Measurements from ENCODE around the gene AGAP1. TPM values are rescaled to one million over a fixed set of nuclear protein-coding genes. Genes with fewer than 3 reads are reported as not detected.

AGAP1 gene
- total and polyA plus RNA-seq, 10 donors, result 1.1 to 26.6 (median 11.3) TPM

GRCh38 chr2:235446082-235446481 is 47.8 kb upstream of the AGAP1 start:
- TF ChIP-seq POLR2AphosphoS5 (IDR thresholded peaks at IDR 0.05), result no peak
- no peak for TF ChIP-seq CTCF (IDR thresholded peaks at IDR 0.05 in 8 of 11, conservative IDR thresholded peaks at IDR 0.05 in 3 of 11)
- TF ChIP-seq POLR2A (IDR thresholded peaks at IDR 0.05), result no peak
- DNase-seq, result no peak
- Histone ChIP-seq H3K27me3 (replicated peaks in 1 of 7) (no peaks in the 10 kb centered on the region), H3K4me1 (no peaks in the 10 kb centered on the region), H3K27ac (no peak overlapping the region), H3K4me3 (no peak overlapping the region), H3K36me3 (no peaks in the 10 kb centered on the region), H3K9me3 (peaks cover 0 to 13% (median 6%) of the 10 kb centered on the region in 8 donors)
- WGBS, 5 donors, result 76 to 90% (median 89%) methylated on average over 5 of the region's 5 CpGs
- intact Hi-C loops (cut with DNase I; ENCODE audit: low total_unique reads), result no loop called here

GRCh38 chr2:235447210-235447609 is 46.6 kb upstream of the AGAP1 start:
- DNase-seq, result no peak
- Histone ChIP-seq H3K9me3 (peaks cover 0 to 13% (median 6%) of the 10 kb centered on the region in 8 donors), H3K4me1 (no peaks in the 10 kb centered on the region), H3K27ac (no peak overlapping the region), H3K4me3 (no peak overlapping the region), H3K36me3 (no peaks in the 10 kb centered on the region), H3K27me3 (replicated peaks in 1 of 7) (no peaks in the 10 kb centered on the region)
- TF ChIP-seq POLR2AphosphoS5 (IDR thresholded peaks at IDR 0.05) (no peak), POLR2A (IDR thresholded peaks at IDR 0.05) (no peak), CTCF (IDR thresholded peaks at IDR 0.05 in 8 of 11, conservative IDR thresholded peaks at IDR 0.05 in 3 of 11) (no peak)
- WGBS, 5 donors, result 74 to 90% (median 78%) methylated on average over 3 of the region's 3 CpGs
- intact Hi-C loops (cut with DNase I; ENCODE audit: low total_unique reads), result no loop called here

- 89 to 95% (median 93%) methylated on average over 9 of the region's 9 CpGs for WGBS, 5 donors
- no peak for DNase-seq
- H3K27ac ChIP-seq, result no peak overlapping the region
- intact Hi-C loops (cut with DNase I; ENCODE audit: low total_unique reads), result no loop called here
- H3K36me3 ChIP-seq, result no peaks in the 10 kb centered on the region
- no peaks in the 10 kb centered on the region for H3K27me3 ChIP-seq (replicated peaks in 1 of 7)
- TF ChIP-seq POLR2A (IDR thresholded peaks at IDR 0.05) (no peak), CTCF (IDR thresholded peaks at IDR 0.05 in 8 of 11, conservative IDR thresholded peaks at IDR 0.05 in 3 of 11) (no peak), POLR2AphosphoS5 (IDR thresholded peaks at IDR 0.05) (no peak)
- H3K4me1 ChIP-seq, result no peaks in the 10 kb centered on the region
- peaks cover 0 to 2% (median 0%) of the 10 kb centered on the region in 8 donors for H3K9me3 ChIP-seq
- H3K4me3 ChIP-seq, result no peak overlapping the region
Observed at GRCh38 chr2:235449568-235449967, 44.3 kb upstream of the AGAP1 start.

- intact Hi-C loops (cut with DNase I; ENCODE audit: low total_unique reads), result no loop called here
- no peaks in the 10 kb centered on the region for H3K9me3 ChIP-seq
- no peak overlapping the region for H3K27ac ChIP-seq
- no peak overlapping the region for H3K4me3 ChIP-seq
- DNase-seq, result no peak
- peaks cover 0 to 7% (median 0%) of the 10 kb centered on the region in 6 donors for H3K4me1 ChIP-seq
- no peaks in the 10 kb centered on the region for H3K27me3 ChIP-seq (replicated peaks in 1 of 7)
- H3K36me3 ChIP-seq, result no peaks in the 10 kb centered on the region
- WGBS, 5 donors, result 76 to 89% (median 82%) methylated on average over 5 to 6 of the region's 6 CpGs
- TF ChIP-seq POLR2AphosphoS5 (IDR thresholded peaks at IDR 0.05), result no peak
- TF ChIP-seq CTCF (IDR thresholded peaks at IDR 0.05 in 8 of 11, conservative IDR thresholded peaks at IDR 0.05 in 3 of 11), result no peak
- no peak for TF ChIP-seq POLR2A (IDR thresholded peaks at IDR 0.05)
Observed at GRCh38 chr2:235453605-235454151, 40.2 kb upstream of the AGAP1 start.

Measured in spleen (tissue), 11 donors.